Measurements from ENCODE around the gene TBC1D23.
"Not testable (repeated sequence)": the region's sequence is repeated elsewhere in the genome, so short reads cannot be mapped to it uniquely, and the experiment has no call there.

Gene TBC1D23

DNA sequence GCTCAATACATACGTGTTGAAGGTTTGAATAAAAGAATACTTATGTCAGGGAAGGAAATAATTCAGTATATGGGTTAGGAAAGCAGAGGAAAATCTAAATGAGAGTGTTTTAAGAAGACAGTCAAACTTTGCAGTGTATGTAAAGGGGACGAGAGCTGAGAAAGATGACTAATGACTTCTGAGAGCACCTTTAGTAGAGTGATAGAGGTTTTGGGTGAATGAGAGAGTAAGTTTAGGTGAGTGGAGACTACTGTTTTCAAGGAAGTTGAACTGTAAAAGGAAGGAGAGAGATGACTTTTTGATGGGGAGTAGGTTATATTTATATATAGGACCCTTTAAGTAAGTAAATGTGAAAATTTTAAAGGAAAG, 9.4 kb downstream of the TBC1D23 start:
- Histone ChIP-seq H3K36me3 (ENCODE audit: control insufficient read depth in 2 of 2, insufficient read depth in 1 of 2, low read length in 2 of 2) (no peaks in the 10 kb centered on the region), H3K4me1 (ENCODE audit: control insufficient read depth, insufficient read depth, low read length) (peaks cover 10% of the 10 kb centered on the region; the same call in 1 of the 2 replicates), H3K9me3 (ENCODE audit: control insufficient read depth, insufficient read depth, low read depth, low read length) (no peaks in the 10 kb centered on the region), H3K27ac (ENCODE audit: extremely low read depth, low read depth, low read length) (no peak overlapping the region), H3K4me3 (ENCODE audit: low read depth, low read length) (no peak overlapping the region)
- TF ChIP-seq GLIS2 (tag by site-specific recombination; IDR thresholded peaks at IDR 0.05) (no peak), ZNF19 (tag by site-specific recombination; IDR thresholded peaks at IDR 0.05; ENCODE audit: low read depth) (no peak), ZNF571 (tag by site-specific recombination; IDR thresholded peaks at IDR 0.05) (no peak), ZNF664 (tag by site-specific recombination; IDR thresholded peaks at IDR 0.05) (peak; percentile 40; the same call in 1 of the 2 replicates), ZNF184 (tag by site-specific recombination; IDR thresholded peaks at IDR 0.05) (no peak), YY2 (tag by site-specific recombination; IDR thresholded peaks at IDR 0.05) (no peak)
- ChIA-PET CTCF (no interaction called here), POLR2A (interaction anchor here (1.2 kb wide), 1 partner anchor 10 kb away, joined by 7 read pairs; the partner anchor contains the start of gene TBC1D23)

DNA sequence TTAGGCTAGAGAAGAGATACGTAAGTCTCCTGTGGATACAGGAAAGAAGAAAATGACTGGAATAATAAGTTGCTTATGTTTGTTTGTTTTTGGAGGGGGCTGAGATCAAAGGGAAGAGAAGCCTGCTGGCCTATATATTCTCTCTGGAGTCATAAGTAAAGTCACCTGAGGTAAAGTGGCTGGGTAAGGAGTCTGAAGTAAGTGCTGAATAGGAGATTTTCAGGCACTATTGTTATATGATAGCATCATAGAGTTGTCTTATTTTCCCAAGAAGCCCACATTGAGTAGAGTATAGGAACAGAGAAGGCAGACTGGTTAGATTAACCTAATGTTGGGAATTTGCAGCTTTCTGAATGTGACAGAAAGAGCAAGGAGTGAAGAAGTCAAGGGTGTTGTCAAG, 10.7 kb downstream of the TBC1D23 start:
- H3K4me3 ChIP-seq (ENCODE audit: low read depth, low read length), result no peak overlapping the region
- H3K9me3 ChIP-seq (ENCODE audit: control insufficient read depth, insufficient read depth, low read depth, low read length), result no peaks in the 10 kb centered on the region
- H3K27ac ChIP-seq (ENCODE audit: extremely low read depth, low read depth, low read length), result no peak overlapping the region
- no peaks in the 10 kb centered on the region for H3K36me3 ChIP-seq (ENCODE audit: control insufficient read depth in 2 of 2, insufficient read depth in 1 of 2, low read length in 2 of 2)
- H3K4me1 ChIP-seq (ENCODE audit: control insufficient read depth, insufficient read depth, low read length), result peaks cover 10% of the 10 kb centered on the region; the same call in 1 of the 2 replicates
- ChIA-PET CTCF (no interaction called here), POLR2A (no interaction called here)
- TF ChIP-seq TCF7L2 (IDR thresholded peaks at IDR 0.05; ENCODE audit: borderline replicate concordance, low read depth, low read length) (peak; percentile 52; the same call in 1 of the 2 replicates), ZNF311 (tag by site-specific recombination; IDR thresholded peaks at IDR 0.05; ENCODE audit: borderline replicate concordance) (no peak)

DNA sequence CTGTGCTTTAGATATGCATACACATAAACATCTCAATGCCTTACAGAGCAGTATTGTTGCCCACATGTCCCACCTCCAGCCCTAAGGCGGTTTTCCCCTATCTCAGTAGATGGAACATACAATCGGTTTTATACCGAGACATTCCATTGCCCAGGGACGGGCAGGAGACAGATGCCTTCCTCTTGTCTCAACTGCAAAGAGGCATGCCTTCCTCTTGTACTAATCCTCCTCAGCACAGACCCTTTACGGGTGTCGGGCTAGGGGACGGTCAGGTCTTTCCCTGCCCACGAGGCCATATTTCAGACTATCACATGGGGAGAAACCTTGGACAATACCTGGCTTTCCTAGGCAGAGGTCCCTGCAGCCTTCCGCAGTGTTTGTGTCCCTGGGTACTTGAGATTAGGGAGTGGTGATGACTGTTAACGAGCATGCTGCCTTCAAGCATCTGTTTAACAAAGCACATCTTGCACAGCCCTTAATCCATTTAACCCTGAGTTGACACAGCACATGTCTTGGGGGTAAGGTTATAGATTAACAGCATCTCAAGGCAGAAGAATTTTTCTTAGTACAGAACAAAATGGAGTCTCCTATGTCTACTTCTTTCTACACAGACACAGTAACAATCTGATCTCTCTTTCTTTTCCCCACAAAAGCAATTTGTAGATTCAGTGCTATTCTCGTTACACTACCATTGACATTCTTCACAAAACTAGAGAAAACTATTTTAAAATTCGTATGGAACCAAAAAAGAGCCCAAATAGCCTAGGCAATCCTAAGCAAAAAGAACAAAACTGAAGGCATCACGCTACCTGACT, 12.2 kb downstream of the TBC1D23 start:
- H3K4me1 ChIP-seq (ENCODE audit: control insufficient read depth, insufficient read depth, low read length), result peaks cover 10% of the 10 kb centered on the region; the same call in 1 of the 2 replicates
- CTCF ChIA-PET, result not testable (repeated sequence)
- TF ChIP-seq PRDM10 (tag by site-specific recombination; IDR thresholded peaks at IDR 0.05) (peak; percentile 57; the same call in 1 of the 2 replicates), WT1 (tag by site-specific recombination; IDR thresholded peaks at IDR 0.05) (peak; percentile 67; the same call in 1 of the 2 replicates)

GRCh38 chr3:100274361-100274760, 13.6 kb downstream of the TBC1D23 start:
- Histone ChIP-seq H3K36me3 (ENCODE audit: control insufficient read depth in 2 of 2, insufficient read depth in 1 of 2, low read length in 2 of 2) (no peaks in the 10 kb centered on the region), H3K4me3 (ENCODE audit: low read depth, low read length) (no peak overlapping the region), H3K4me1 (ENCODE audit: control insufficient read depth, insufficient read depth, low read length) (peaks cover 5% of the 10 kb centered on the region; the same call in 1 of the 2 replicates), H3K27ac (ENCODE audit: extremely low read depth, low read depth, low read length) (no peak overlapping the region), H3K9me3 (ENCODE audit: control insufficient read depth, insufficient read depth, low read depth, low read length) (no peaks in the 10 kb centered on the region)
- TF ChIP-seq OVOL3 (tag by site-specific recombination; IDR thresholded peaks at IDR 0.05) (no peak), ZNF707 (tag by site-specific recombination; IDR thresholded peaks at IDR 0.05) (no peak), SP7 (tag by site-specific recombination; IDR thresholded peaks at IDR 0.05) (no peak)
- POLR2A ChIA-PET, result no interaction called here
- CTCF ChIA-PET, result interaction anchor here (0.6 kb wide), 1 partner anchor 61 kb away, joined by 3 read pairs; no protein-coding TSS in a partner anchor

More for the DNA sequence above, 12.2 kb downstream of the TBC1D23 start:
- POLR2A ChIA-PET; H3K36me3 ChIP-seq (ENCODE audit: control insufficient read depth in 2 of 2, insufficient read depth in 1 of 2, low read length in 2 of 2); H3K4me3 ChIP-seq (ENCODE audit: low read depth, low read length); H3K9me3 ChIP-seq (ENCODE audit: control insufficient read depth, insufficient read depth, low read depth, low read length); H3K27ac ChIP-seq (ENCODE audit: extremely low read depth, low read depth, low read length): not testable (repeated sequence)
